ENCODE data around the gene MORN2.

GRCh38 chr2:38922389-38922788, 46.6 kb downstream of the MORN2 start:
- TF ChIP-seq, protein P1, sequence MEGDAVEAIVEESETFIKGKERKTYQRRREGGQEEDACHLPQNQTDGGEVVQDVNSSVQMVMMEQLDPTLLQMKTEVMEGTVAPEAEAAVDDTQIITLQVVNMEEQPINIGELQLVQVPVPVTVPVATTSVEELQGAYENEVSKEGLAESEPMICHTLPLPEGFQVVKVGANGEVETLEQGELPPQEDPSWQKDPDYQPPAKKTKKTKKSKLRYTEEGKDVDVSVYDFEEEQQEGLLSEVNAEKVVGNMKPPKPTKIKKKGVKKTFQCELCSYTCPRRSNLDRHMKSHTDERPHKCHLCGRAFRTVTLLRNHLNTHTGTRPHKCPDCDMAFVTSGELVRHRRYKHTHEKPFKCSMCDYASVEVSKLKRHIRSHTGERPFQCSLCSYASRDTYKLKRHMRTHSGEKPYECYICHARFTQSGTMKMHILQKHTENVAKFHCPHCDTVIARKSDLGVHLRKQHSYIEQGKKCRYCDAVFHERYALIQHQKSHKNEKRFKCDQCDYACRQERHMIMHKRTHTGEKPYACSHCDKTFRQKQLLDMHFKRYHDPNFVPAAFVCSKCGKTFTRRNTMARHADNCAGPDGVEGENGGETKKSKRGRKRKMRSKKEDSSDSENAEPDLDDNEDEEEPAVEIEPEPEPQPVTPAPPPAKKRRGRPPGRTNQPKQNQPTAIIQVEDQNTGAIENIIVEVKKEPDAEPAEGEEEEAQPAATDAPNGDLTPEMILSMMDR (IDR thresholded peaks at IDR 0.05; ENCODE audit: low read length): no peak
- no peak for TF ChIP-seq EZH2 (IDR thresholded peaks at IDR 0.05; ENCODE audit: borderline replicate concordance, low read length)

All from OCI-LY1 (cell line).